OCI-LY3 (cell line): ENCODE measurements around the gene ARPC1B.
A peak's percentile ranks its signal among the peaks of the same experiment; 100 is the strongest.
"Not testable (repeated sequence)": the region's sequence is repeated elsewhere in the genome, so short reads cannot be mapped to it uniquely, and the experiment has no call there.

Source experiments
- H2AFZ ChIP-seq: fragments of 200-600, 300-600 bp; shearing (Covaris generic); 2 replicates; pipeline ENCODE4 v1.6.0; 2014; ENCODE audit warnings: antibody characterized with exemption, low read depth, low read length
- H3K27ac ChIP-seq: fragments of 200-600, 300-600 bp; sonication (generic); 2 replicates; pipeline ENCODE4 v1.5.1; 2014; ENCODE audit warnings: mild to moderate bottlenecking, low read length, moderate library complexity, mixed read lengths
- H3K27me3 ChIP-seq: fragments of 200-600, 300-600 bp; sonication (generic); 2 replicates; pipeline ENCODE4 v1.6.1; 2014; ENCODE audit warnings: low read depth, low read length, mixed read lengths
- H3K36me3 ChIP-seq: fragments of 200-600, 300-600 bp; sonication (generic); replicated peaks from 2 replicates; pipeline ENCODE3; 2014; ENCODE audit warnings: low read depth, low read length, mixed read lengths
- H3K4me1 ChIP-seq: fragments of 300-600, 200-600 bp; sonication (generic); 2 replicates; pipeline ENCODE4 v1.6.1; 2014; ENCODE audit warnings: low read length, mixed read lengths
- H3K4me2 ChIP-seq: fragments of 200-600, 300-600 bp; sonication (generic); 2 replicates; pipeline ENCODE4 v1.6.1; 2014; ENCODE audit warnings: low read length, mixed read lengths
- H3K4me3 ChIP-seq: fragments of 300-600, 200-600 bp; sonication (generic); 2 replicates; pipeline ENCODE4 v1.5.1; 2014; ENCODE audit warnings: antibody characterized with exemption, mild to moderate bottlenecking, low read length, moderate library complexity
- H3K79me2 ChIP-seq: fragments of 300-600, 200-600 bp; shearing (Covaris generic); 2 replicates; pipeline ENCODE4 v1.6.1; 2014; ENCODE audit warnings: mild to moderate bottlenecking, low read length, mixed read lengths
- H3K9ac ChIP-seq: fragments of 300-600, 200-600 bp; shearing (Covaris generic); 2 replicates; pipeline ENCODE4 v1.6.0; 2014; ENCODE audit warnings: mild to moderate bottlenecking, low read length, moderate library complexity
- H3K9me3 ChIP-seq: fragments of 200-600, 300-600 bp; shearing (Covaris generic); 2 replicates; pipeline ENCODE4 v1.6.1; 2014; ENCODE audit warnings: low read length, mixed read lengths; ENCODE audit not compliant: insufficient read depth
- H4K20me1 ChIP-seq: fragments of 200-600, 300-600 bp; sonication (generic); 2 replicates; pipeline ENCODE4 v1.6.1; 2016; ENCODE audit warnings: low read length, mixed read lengths; ENCODE audit not compliant: insufficient read depth
- EZH2phosphoT487 ChIP-seq: fragments of 200-600 bp; shearing (Covaris generic); IDR thresholded peaks from 2 replicates; pipeline ENCODE4 v1.6.1; 2018; ENCODE audit warnings: antibody characterized with exemption, mixed run types, low read depth
- TF ChIP-seq, protein P1 (sequence below): fragments of 200-600, 300-600 bp; sonication (generic); IDR thresholded peaks from 2 replicates; pipeline ENCODE4 v1.5.1; 2014; ENCODE audit warnings: antibody characterized with exemption, low read length, low read depth

Gene ARPC1B

DNA sequence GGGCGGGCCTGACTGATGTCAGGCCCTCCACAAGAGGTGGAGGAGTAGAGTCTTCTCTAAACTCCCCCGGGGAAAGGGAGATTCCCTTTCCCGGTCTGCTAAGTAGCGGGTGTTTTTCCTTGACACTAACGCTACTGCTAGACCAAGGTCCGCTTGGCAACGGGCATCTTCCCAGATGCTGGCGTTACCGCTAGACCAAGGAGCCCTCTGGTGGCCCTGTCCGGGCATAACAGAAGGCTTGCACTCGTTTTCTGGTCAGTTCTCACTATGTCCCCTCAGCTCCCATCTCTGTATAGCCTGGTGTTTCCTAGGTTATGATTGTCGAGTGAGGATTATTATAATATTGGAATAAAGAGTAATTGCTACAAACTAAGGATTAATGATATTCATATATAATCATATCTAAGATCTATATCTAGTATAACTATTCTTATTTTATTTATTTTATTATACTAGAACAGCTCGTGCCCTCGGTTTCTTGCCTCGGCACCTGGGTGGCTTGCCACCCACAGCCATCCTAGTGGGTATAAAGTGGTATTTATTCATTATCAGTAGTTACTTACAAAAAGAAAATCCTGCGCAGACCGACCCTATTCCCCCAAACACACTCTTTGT is 41.1 kb downstream of the ARPC1B start:
- not testable (repeated sequence) for H3K27ac ChIP-seq, H3K4me2 ChIP-seq, H3K9ac ChIP-seq, H3K4me3 ChIP-seq, H3K4me1 ChIP-seq, H2AFZ ChIP-seq, H4K20me1 ChIP-seq, H3K27me3 ChIP-seq, H3K9me3 ChIP-seq
- Histone ChIP-seq H3K36me3 (peaks cover 53% of the 10 kb centered on the region), H3K79me2 (peaks cover 18% of the 10 kb centered on the region)
- TF ChIP-seq, protein P1, sequence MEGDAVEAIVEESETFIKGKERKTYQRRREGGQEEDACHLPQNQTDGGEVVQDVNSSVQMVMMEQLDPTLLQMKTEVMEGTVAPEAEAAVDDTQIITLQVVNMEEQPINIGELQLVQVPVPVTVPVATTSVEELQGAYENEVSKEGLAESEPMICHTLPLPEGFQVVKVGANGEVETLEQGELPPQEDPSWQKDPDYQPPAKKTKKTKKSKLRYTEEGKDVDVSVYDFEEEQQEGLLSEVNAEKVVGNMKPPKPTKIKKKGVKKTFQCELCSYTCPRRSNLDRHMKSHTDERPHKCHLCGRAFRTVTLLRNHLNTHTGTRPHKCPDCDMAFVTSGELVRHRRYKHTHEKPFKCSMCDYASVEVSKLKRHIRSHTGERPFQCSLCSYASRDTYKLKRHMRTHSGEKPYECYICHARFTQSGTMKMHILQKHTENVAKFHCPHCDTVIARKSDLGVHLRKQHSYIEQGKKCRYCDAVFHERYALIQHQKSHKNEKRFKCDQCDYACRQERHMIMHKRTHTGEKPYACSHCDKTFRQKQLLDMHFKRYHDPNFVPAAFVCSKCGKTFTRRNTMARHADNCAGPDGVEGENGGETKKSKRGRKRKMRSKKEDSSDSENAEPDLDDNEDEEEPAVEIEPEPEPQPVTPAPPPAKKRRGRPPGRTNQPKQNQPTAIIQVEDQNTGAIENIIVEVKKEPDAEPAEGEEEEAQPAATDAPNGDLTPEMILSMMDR, result peak; percentile 37

DNA sequence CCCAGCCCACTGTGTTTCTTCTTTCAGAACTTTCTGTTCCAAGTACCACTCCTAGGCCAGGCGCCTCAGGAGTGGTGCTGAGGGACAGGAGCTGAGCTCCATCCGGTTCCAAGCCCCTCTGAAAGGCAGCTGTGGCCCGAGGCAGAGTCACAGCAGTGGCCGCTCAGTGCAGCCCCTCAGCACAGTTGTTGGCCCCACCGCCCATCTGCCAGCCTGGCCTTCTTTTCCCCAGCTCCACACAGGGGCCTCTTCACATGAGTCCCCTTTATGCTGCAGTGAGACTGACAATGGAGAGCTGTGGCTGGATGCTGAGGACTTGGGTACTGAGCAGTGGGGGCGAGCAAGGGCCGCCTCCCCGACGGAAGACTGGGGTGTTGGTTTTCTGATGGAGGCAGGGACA is 43.7 kb downstream of the ARPC1B start:
- Histone ChIP-seq H3K4me3 (no peak overlapping the region), H4K20me1 (peaks cover 4% of the 10 kb centered on the region; the same call in 1 of the 2 replicates), H3K9ac (no peak overlapping the region), H3K9me3 (no peaks in the 10 kb centered on the region), H2AFZ (no peak overlapping the region), H3K36me3 (peaks cover 39% of the 10 kb centered on the region), H3K4me2 (no peak overlapping the region), H3K4me1 (no peaks in the 10 kb centered on the region), H3K27me3 (no peaks in the 10 kb centered on the region), H3K79me2 (peaks cover 8% of the 10 kb centered on the region; the same call in 1 of the 2 replicates), H3K27ac (no peak overlapping the region)
- TF ChIP-seq EZH2phosphoT487, result no peak
- TF ChIP-seq, protein P1, result no peak

DNA sequence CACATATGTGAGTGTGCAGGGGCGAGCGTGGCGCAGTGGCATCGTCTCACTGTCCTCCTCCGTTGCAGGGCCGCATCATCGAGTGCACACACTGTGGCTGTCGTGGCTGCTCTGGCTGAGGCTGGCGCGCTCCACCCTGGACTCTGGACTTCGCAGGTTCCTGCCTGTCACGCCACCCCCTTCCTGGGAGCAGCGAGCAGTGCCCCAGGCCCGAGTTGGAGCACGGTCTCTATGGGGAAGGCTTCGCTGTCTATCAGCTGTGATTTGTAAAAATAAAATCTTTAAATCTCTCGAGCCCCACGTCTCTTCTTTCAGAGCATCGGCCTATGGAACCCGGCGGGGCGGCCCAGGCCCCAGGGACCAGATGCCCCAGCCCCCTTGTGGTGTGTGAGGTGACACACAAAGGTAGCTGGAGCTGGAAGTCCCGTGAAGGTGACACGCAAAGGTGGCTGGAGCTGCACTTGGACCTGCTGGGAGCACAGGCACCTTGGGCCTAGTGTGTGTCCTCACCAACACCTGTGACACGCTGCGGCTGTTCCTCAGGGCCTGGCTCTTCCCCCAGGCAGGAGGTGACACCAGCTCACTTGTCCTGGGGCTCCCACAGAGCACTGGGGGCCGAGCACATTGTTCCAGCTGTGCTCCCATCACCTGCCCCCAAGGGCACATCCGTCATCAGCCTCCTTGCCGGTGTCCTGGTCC is 44.9 kb downstream of the ARPC1B start:
- H3K27ac ChIP-seq, result no peak overlapping the region
- peaks cover 41% of the 10 kb centered on the region for H3K36me3 ChIP-seq
- no peak overlapping the region for H3K4me2 ChIP-seq
- no peak overlapping the region for H2AFZ ChIP-seq
- TF ChIP-seq, protein P1, result no peak
- TF ChIP-seq EZH2phosphoT487, result no peak
- H3K9ac ChIP-seq, result no peak overlapping the region
- H3K4me1 ChIP-seq, result no peaks in the 10 kb centered on the region
- peaks cover 8% of the 10 kb centered on the region; the same call in 1 of the 2 replicates for H3K79me2 ChIP-seq
- no peaks in the 10 kb centered on the region for H3K27me3 ChIP-seq
- no peaks in the 10 kb centered on the region for H3K9me3 ChIP-seq
- H4K20me1 ChIP-seq, result peaks cover 4% of the 10 kb centered on the region; the same call in 1 of the 2 replicates
- H3K4me3 ChIP-seq, result no peak overlapping the region

DNA sequence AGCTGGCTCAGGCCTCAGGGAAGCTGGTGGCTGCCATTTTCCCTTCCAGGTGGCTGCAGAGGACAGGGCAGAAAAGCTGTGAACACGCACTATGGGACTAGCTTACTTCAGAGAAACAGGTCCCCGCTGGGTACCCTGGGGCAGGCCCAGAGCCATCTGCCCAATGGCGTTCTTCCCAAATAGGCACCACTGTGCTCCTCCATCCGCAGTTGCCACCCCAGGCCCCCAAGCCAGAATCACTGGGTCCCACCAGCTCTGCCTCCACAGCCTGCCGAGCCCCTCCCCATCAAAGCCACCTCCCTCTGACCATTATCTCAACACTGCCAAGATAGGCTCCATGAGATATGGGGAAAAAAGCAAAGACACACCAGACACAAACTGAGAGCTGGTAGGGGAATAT is 45.7 kb downstream of the ARPC1B start:
- no peak for TF ChIP-seq EZH2phosphoT487
- TF ChIP-seq, protein P1, result no peak
- Histone ChIP-seq H2AFZ (no peak overlapping the region), H3K4me1 (no peaks in the 10 kb centered on the region), H3K9ac (no peak overlapping the region), H4K20me1 (peaks cover 4% of the 10 kb centered on the region; the same call in 1 of the 2 replicates), H3K36me3 (peaks cover 45% of the 10 kb centered on the region), H3K4me2 (no peak overlapping the region), H3K4me3 (no peak overlapping the region), H3K9me3 (no peaks in the 10 kb centered on the region), H3K27ac (no peak overlapping the region), H3K27me3 (no peaks in the 10 kb centered on the region), H3K79me2 (peaks cover 8% of the 10 kb centered on the region; the same call in 1 of the 2 replicates)
